Measurements from ENCODE around the gene LHX8.

DNA sequence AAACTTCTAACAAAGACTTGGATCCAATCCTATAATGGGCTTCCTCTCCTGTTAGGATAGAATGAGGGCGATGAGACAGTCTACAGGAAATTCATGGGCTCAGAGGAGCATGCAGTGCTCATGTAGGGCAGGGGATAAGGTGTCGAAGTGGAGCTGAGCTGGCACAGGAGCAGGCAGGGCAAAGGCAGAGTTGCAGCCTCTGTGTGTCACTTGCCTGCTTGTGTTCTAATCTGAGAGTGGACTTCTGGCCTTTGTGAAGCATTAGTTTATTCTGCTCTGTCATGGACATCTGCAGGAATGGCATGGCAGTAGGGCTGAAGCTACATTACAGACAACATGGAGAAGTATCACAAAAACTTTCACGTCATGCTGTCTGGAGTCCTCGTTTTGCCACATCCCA is 32.6 kb downstream of the LHX8 start:
- no peak for TF ChIP-seq SPI1 (IDR thresholded peaks at IDR 0.05; ENCODE audit: borderline replicate concordance, low read depth, low read length)
- no peak for TF ChIP-seq CREB3 (tag; conservative IDR thresholded peaks at IDR 0.05; ENCODE audit: low read depth)
- TF ChIP-seq MLLT1 (IDR thresholded peaks at IDR 0.05) = no peak
- no peak for TF ChIP-seq ZNF143 (CRISPR knock-in tag; IDR thresholded peaks at IDR 0.05)
- no peak for TF ChIP-seq HDGF (IDR thresholded peaks at IDR 0.05)
- TF ChIP-seq TEAD1 (CRISPR knock-in tag; IDR thresholded peaks at IDR 0.05) = no peak
- TF ChIP-seq ETV5 (CRISPR knock-in tag; IDR thresholded peaks at IDR 0.05; ENCODE audit: low read depth) = no peak
- no peak for TF ChIP-seq BHLHE40 (IDR thresholded peaks at IDR 0.05; ENCODE audit: low read length)
- no peak for TF ChIP-seq ATF6 (CRISPR knock-in tag; IDR thresholded peaks at IDR 0.05)
